NCI-H526 treated with DMSO at 0.1 percent for 48 hours (cell line): ENCODE measurements around the gene CRYBG1.
"Not testable (repeated sequence)": the region's sequence is repeated elsewhere in the genome, so short reads cannot be mapped to it uniquely, and the experiment has no call there.

Experiments
- DNase-seq: peaks from one replicate; lab custom pipeline; 2025; lab: John Stamatoyannopoulos, UW

The CRYBG1 gene

DNA sequence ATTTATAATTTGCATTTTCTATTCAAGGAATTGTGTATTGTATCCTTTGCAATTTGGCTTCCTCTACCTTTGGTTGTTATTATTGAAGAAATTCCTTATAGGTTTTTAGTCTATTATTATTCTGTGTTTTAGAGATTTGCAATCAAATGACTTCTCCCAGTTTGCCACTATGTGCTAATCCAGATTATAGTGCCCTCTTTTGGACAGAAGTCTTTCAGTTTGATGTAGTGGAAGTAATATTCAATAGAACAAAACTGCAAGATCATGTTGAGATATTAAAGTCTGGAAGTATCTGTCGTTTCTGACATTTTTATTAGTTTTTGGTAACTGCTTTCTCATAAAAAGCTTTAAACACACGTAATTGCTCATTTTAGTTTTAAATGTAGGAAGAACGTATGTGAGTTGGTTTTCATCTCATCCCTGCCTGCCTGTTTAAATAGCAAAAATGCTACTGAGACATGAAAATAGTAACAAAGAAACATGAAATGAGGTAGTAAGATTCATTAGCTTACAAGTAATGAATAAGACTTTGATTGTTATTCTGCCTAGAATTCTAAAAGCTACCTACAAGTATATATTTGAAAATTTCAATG, 195.9 kb downstream of the CRYBG1 start:
- DNase-seq = no peak

DNA sequence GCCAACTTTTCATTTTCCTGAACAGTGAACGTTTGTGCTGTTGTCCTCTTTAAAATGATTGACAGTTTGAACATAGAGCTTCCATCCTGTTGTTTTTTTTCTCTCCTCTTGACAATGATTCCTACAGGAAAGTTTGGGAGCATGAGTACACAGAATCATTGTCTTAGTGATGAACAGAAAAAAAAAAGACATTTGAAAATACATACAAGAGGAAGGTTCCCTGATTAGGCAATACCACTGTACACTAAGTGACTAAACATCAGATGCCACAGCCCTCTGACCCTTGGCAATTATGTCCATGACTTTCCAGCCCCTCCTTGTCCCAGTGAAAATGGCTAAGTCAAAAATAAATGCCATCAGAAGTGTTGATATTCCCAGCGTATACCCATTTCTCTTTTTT, 197.3 kb downstream of the CRYBG1 start:
- DNase-seq = no peak

DNA sequence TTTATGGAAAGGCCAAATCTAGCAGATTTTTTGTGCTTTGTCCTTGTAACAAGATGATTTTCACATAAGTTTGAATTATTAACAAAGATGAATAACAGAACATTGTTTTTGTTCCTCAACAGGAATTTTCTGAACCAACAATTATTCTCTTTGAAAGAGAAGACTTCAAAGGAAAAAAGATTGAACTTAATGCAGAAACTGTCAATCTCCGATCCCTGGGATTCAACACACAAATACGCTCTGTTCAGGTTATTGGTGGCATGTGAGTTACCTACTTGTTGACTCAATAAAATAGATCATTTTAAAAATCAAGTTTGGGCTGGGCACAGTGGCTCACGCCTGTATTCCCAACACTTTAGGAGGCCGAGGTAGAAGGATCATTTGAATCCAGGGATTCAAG, 197.8 kb downstream of the CRYBG1 start:
- no peak for DNase-seq

DNA sequence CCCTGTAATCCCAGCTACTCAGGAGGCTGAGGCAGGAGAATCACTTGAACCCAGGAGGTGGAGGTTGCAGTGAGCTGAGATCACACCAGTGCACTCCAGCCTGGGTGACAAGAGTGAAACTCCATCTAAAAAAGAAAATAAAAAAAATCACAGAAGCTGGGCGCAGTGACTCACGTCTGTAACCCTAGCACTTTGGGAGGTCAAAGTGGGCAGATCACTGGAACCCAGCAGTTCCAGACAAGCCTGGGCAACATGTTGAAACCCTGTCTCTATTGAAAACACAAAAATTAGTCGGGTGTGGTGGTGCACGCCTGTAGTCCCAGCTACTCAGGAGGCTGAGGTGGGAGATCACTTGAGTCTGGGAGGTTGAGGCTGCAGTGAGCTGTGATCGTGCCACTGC, 199.1 kb downstream of the CRYBG1 start:
- DNase-seq = not testable (repeated sequence)

GRCh38 chr6:106560996-106561685, 200.6 kb downstream of the CRYBG1 start:
- DNase-seq = no peak

- DNase-seq = no peak
Observed at GRCh38 chr6:106561686-106562405, 201.3 kb downstream of the CRYBG1 start.

DNA sequence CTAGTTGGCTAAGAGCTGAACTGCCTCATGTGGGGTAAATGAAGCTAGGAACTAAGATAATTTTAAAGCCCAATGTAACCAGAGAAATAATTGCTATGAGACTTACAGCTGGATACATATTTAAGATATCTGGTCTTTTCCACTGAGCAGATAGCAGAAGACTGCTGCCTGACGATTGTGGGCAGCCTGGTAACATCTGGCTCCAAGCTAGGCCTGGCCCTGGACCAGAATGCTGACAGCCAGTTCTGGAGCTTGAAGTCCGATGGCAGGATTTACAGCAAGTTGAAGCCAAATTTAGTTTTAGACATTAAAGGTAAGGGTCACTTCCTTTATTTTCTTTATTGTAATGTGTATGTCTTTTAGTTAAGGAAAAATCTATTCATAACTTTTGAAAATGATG, 203.1 kb downstream of the CRYBG1 start:
- DNase-seq = no peak

GRCh38 chr6:106564476-106564875, 204.0 kb downstream of the CRYBG1 start:
- DNase-seq = no peak

- DNase-seq = no peak
Observed at GRCh38 chr6:106568530-106568929, 208.0 kb downstream of the CRYBG1 start.

GRCh38 chr6:106569428-106569827, 208.9 kb downstream of the CRYBG1 start:
- no peak for DNase-seq

- no peak for DNase-seq
Observed at GRCh38 chr6:106572436-106572835, 211.9 kb downstream of the CRYBG1 start.

GRCh38 chr6:106572875-106573585, 212.5 kb downstream of the CRYBG1 start:
- DNase-seq = no peak

- no peak for DNase-seq
Observed at GRCh38 chr6:106574741-106575458, 214.4 kb downstream of the CRYBG1 start.

GRCh38 chr6:106579281-106579680, 218.8 kb downstream of the CRYBG1 start:
- DNase-seq = no peak

DNA sequence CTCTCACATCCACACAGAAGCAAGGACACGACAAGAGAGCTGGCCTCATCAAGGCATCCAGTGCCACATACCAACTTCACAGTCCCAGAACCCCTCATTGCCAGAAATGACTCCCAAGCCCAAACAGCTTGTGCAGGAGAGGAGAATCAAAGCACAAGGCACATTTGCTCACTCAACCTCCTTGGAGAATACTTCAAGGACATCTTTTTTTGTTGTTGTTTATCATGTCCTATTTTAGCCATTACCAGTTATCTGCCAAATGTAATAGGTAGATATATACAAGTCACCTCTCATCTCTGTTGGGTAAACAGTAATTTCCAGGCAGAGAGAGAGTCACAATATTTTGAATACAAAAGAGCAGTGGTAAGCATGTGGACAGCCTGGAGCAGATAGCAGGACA, 221.0 kb downstream of the CRYBG1 start:
- no peak for DNase-seq

DNA sequence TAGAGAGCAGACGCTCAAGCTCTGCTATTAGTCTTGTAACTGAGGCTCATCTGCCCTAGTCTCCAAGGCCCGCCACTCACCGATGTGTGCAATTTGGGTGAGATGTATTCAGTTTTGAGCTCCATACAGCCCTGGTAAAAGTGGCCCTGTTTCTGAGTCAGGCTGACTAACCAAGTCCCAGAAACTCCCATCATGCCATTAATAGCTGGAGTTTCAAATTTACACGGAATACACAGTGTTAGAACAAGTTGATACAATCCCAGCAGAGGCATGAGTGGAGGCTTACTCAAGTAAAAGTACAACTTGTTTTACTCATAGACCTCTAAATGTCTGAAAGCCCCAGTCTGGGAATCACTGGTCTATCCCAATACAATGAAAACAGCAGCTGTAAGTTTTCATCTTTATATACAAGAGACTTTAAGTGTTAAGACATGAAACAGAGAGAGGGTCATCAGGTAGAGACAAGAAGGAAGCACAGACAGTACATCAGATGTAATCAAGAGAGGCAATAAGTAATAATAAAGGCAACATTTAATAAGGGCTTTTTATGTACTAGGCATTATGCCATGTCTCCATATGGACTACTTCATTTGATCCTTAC, 226.4 kb downstream of the CRYBG1 start:
- DNase-seq = no peak

- DNase-seq = not testable (repeated sequence)
Observed at GRCh38 chr6:106588937-106589336, 228.4 kb downstream of the CRYBG1 start.

DNA sequence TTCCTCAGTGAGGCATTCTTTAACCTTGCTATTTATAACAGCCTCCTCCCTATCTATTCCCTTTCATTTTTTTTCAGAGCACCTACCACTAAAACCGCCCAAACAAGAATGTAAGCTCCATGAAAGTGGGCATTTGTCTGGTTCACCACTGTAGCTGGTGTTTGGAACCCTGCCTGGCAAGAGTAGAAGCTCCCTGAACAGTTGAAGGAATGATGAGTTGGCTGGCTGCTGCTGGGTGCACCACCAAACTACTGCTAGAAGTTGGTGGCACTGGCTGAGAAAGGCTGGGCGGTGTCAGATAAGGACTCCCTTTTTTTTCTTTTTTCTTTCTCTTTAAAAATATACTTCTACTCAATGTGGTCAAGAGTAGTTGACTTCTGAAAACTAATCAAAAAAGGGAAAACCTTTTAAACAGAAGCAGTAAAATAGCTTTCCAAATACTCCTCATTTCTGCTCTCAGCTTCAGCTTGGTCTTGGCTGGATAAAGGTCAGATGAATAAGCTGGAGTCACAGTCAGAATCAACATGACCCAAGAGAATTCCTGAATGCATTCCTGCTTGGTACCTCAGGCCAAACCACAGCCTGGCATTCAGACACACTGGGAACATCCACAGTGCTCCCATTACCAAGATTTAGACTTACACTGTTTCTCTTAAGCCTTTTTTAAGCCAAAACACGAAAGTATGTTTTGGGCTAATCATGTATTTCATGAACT, 230.8 kb downstream of the CRYBG1 start:
- DNase-seq = no peak

DNA sequence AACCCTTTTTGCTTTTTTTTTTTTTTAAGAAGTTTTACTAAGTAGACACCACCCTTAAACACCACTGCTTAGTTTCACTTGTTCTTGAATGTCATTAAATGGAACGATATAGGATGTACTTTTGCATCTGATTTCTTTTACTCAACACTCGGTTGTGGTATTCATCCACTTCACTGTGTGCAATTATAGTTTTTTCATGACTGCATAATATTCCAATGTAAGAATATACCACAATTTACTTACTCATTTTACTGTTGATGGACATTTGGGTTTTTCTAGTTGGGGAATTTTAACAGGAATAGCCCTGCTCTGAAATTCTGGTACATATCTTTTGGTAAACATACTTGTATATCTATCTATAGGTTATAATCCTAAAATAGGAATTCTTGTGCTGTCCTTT, 238.9 kb downstream of the CRYBG1 start:
- DNase-seq = no peak

DNA sequence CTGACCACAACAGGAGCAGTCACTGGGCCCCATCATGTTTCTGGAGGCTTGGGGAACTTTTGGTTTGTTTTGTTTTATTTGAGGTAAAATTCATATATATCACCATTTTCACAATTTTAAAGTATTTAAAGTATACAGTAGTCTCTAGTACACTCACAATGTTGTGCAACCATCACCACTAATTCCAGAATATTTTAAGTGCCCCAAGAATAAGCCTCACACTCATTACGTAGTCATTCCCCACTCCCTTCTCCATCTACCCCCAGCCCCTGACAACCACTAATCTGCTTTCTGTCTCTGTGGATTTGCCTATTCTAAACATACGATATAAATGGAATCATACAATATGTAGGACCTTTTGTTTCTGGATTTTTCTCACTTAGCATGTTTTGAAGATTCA, 239.8 kb downstream of the CRYBG1 start:
- no peak for DNase-seq

- DNase-seq = peak; percentile 46
Observed at GRCh38 chr6:106608080-106608668, 247.7 kb downstream of the CRYBG1 start.
